HG02938 (cell line): Measurements from ENCODE around the gene ZSWIM6.
A peak's percentile ranks its signal among the peaks of the same experiment; 100 is the strongest.

Experiments
- ATAC-seq: cut with Tn5 transposase; IDR thresholded peaks from one replicate; pipeline ENCODE4 v1.9.1; 2021; ENCODE audit warnings: mild to moderate bottlenecking, moderate library complexity; ENCODE audit not compliant: unreplicated experiment

Gene ZSWIM6

GRCh38 chr5:61330845-61331406, 1.1 kb upstream of the ZSWIM6 start:
- peak; percentile 24 for ATAC-seq

- peak; percentile 1 for ATAC-seq
These were observed 296 bp downstream of the ZSWIM6 start for GRCh38 chr5:61332358-61332749.

GRCh38 chr5:61332851-61333320, 828 bp downstream of the ZSWIM6 start:
- no peak for ATAC-seq

- ATAC-seq = no peak
These were observed 1.4 kb downstream of the ZSWIM6 start for GRCh38 chr5:61333321-61333953.

- no peak for ATAC-seq
These were observed 2.2 kb downstream of the ZSWIM6 start for GRCh38 chr5:61333954-61334867.

GRCh38 chr5:61334868-61335615, 3.0 kb downstream of the ZSWIM6 start:
- ATAC-seq = no peak

GRCh38 chr5:61339764-61340163, 7.7 kb downstream of the ZSWIM6 start:
- ATAC-seq = no peak

- ATAC-seq = no peak
These were observed 8.8 kb downstream of the ZSWIM6 start for GRCh38 chr5:61340775-61341361.

GRCh38 chr5:61342071-61342501, 10.0 kb downstream of the ZSWIM6 start:
- no peak for ATAC-seq

- no peak for ATAC-seq
These were observed 12.3 kb downstream of the ZSWIM6 start for GRCh38 chr5:61344187-61344944.

- ATAC-seq = no peak
These were observed 14.5 kb downstream of the ZSWIM6 start for GRCh38 chr5:61346511-61346910.

GRCh38 chr5:61347080-61347479, 15.0 kb downstream of the ZSWIM6 start:
- no peak for ATAC-seq

- no peak for ATAC-seq
These were observed 16.4 kb downstream of the ZSWIM6 start for GRCh38 chr5:61348447-61348846.

- no peak for ATAC-seq
These were observed 17.9 kb downstream of the ZSWIM6 start for GRCh38 chr5:61349935-61350334.

GRCh38 chr5:61350535-61350934, 18.5 kb downstream of the ZSWIM6 start:
- no peak for ATAC-seq

GRCh38 chr5:61351733-61352132, 19.7 kb downstream of the ZSWIM6 start:
- no peak for ATAC-seq

GRCh38 chr5:61352180-61352579, 20.1 kb downstream of the ZSWIM6 start:
- no peak for ATAC-seq

GRCh38 chr5:61352612-61353156, 20.6 kb downstream of the ZSWIM6 start:
- ATAC-seq = no peak

GRCh38 chr5:61353293-61353692, 21.2 kb downstream of the ZSWIM6 start:
- ATAC-seq = no peak

GRCh38 chr5:61354199-61354598, 22.1 kb downstream of the ZSWIM6 start:
- no peak for ATAC-seq
